Posterior cingulate gyrus (tissue), 11 donors: ENCODE data around the gene ZNF598.

Source experiments
- DNase-seq, 10 donors: peaks; one replicate each; pipeline versions ENCODE4 v3.0.0 to v3.0.0-alpha.2; 2020 to 2021; ENCODE audit warnings: mixed read lengths in 3 of 10
- intact Hi-C: fragments of 100-400 bp; cut with DNase I; formaldehyde crosslinking; loops from one replicate; pipeline ENCODE4 v1.15.1; 2023

ZNF598 gene

GRCh38 chr16:2008631-2009163 is 924 bp downstream of the ZNF598 start:
- intact Hi-C loops: no loop called here
- DNase-seq: peak in 1 of 10 donors; percentile 79

- intact Hi-C loops: no loop called here
- DNase-seq: peak in 1 of 10 donors; percentile 76
Observed at GRCh38 chr16:2008009-2008526, 1.6 kb downstream of the ZNF598 start.

DNA sequence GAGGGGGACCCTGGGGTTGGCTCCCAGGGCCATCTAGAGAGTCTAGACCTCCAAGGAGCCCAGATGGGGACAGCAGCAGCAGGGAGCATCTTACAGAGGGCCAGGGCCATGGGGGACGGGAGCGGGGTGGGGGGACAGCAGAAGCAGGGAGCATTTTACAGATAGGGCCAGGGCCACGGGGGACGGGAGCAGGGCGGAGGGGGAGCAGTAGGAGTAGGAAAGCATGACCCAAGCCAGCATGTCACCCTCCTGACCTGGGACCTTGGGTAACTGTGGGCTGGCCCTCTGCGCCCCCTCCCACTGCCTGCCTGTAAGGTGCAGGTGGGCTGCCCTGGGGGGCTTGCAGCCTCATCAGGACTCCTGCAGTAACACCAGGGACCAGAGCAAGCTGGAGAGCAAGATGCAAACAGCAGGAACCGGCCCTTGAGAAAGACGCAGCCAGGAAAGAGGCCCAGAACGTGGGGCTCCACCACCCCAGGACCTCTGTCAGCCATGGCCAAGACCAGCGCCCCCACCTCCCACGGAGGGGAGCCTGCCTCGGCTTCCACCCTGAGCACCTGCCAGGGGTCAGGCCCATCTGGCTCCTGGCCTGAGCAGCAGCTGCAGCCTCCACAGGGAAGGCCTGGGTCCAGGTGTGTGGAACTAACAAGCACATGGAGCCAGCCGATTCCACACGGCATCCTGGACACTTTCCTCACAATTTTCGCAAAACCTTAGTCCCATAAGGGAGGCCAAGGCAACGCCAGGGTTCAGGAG is 2.4 kb downstream of the ZNF598 start:
- intact Hi-C loops: no loop called here
- DNase-seq: peak in 1 of 10 donors; percentile 75

GRCh38 chr16:2006317-2006716 is 3.3 kb downstream of the ZNF598 start:
- DNase-seq: peak in 1 of 10 donors; percentile 81
- intact Hi-C loops: no loop called here

- peak in 5 of 10 donors; percentile 33 to 89 (median 74) for DNase-seq
- intact Hi-C loops: no loop called here
Observed at GRCh38 chr16:2005646-2006045, 4.0 kb downstream of the ZNF598 start.

GRCh38 chr16:2004795-2005517 is 4.7 kb downstream of the ZNF598 start:
- DNase-seq: peak in 1 of 10 donors; percentile 88
- intact Hi-C loops: no loop called here

DNA sequence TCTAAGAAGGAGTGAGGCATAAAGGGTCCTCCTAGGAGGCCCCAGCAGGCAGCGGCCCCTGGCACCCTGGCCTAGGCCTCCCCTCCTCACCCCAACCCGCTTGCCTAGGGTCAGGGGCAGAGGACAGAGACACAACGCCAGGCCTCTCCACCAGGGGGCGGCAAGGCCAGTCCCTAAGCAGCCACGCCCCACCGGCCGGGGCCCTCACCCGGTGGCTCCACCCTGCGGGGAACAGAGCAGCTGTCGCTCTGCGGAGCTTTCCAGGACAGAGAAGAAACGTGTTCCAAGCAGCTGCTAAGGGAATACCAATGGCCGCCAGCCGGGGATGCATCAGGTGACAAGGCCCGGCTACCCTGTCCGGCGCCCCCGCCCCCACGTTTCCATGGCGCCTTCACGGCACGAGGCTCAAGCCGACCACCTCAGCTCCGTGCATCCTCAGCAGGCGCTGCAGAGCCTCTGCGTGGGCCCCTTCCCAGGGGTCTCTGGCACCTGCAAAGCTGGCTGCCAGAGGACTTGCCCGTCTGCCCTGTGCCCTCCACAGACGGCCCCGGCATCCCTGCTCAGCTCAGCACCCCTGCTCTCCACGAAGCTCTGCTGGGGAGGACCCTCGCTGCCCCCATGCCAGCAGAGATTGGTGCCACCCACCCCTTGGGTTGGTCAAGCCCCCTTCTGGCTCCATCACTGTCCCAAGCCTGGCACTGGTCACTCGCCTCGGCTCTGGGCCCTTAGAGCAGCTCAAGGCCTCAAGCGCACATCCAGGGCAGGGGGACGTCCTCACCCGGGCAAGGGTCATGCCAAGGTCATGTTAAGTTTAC is 5.6 kb downstream of the ZNF598 start:
- intact Hi-C loops: no loop called here

DNA sequence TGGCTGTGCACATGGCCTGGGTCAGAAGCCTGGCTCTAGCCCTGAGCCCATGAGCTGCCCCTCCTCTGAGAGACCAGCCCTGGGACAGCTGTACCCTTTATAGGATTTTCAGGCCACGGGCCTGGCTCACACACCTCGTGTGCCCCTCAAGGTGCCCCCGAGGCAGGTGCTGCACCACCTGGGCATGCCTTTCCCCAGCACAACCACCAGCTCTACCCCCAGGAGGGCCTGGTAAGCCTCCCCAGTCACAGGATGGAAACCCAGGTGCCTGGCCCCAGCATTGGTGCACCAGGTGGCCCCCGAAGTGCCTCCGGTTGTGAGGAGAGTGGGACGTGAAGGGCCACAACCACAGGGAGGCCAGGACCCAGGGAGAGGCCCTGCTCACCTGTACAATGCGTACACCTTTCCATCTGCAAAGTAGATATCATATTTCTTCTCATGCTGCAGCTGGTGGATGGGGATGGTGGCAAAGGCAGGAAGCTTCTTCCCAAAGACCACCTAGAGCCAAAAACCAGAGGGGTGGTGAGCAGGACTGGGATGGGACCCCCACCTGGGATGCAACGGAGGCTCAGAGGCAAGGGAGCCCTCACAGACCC is 6.3 kb downstream of the ZNF598 start:
- peak in 1 of 10 donors; percentile 63 for DNase-seq
- intact Hi-C loops: no loop called here

More for the DNA sequence above, 5.6 kb downstream of the ZNF598 start:
- DNase-seq: peak; percentile 48 to 98 (median 80)

GRCh38 chr16:2002406-2003230 is 7.0 kb downstream of the ZNF598 start:
- intact Hi-C loops: no loop called here
- DNase-seq: peak in 1 of 10 donors; percentile 74

- intact Hi-C loops: no loop called here
- peak in 1 of 10 donors; percentile 77 for DNase-seq
Observed at GRCh38 chr16:2001456-2002355, 7.9 kb downstream of the ZNF598 start.

GRCh38 chr16:2001035-2001434 is 8.6 kb downstream of the ZNF598 start:
- DNase-seq: no peak
- intact Hi-C loops: no loop called here

DNA sequence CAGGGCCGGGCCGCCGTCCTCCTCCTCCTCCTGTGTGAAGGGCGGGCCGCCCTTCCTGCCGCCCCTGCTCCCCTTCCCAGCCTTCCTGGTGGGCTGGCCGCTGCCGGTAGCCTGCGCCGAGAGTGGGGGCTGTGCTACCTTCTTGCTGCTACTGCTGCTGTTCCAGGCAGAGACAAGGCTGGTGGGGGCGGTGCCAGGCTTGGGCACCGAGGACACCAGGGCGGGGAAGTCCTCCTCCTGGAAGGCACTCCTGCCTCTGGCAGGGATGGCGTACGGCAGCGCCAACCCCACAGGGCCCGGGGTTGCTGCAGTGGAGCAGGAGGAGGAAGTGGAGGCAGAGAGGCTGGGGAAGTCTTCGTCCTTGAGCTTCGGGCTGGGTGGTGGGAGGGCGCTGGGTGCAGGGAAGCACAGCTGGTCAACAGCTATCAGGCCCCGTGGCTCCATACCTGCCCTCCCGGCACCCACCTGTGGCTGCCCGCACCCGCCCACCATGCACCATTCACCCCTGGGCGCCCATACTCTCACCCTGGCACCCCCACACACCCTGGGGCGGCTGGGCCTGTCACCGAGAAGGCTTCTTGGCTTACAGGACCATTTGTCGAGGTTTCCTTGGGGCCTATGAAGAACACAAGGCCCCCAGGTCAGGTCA is 9.6 kb downstream of the ZNF598 start:
- intact Hi-C loops: no loop called here
- DNase-seq: peak in 7 of 10 donors; percentile 32 to 92 (median 59)

- intact Hi-C loops: no loop called here
- DNase-seq: peak in 1 of 10 donors; percentile 78
Observed at GRCh38 chr16:1998852-1999801, 10.5 kb downstream of the ZNF598 start.

GRCh38 chr16:1998360-1998835 is 11.2 kb downstream of the ZNF598 start:
- peak in 1 of 10 donors; percentile 70 for DNase-seq

GRCh38 chr16:1997494-1998359 is 11.9 kb downstream of the ZNF598 start:
- peak in 1 of 10 donors; percentile 73 for DNase-seq
- intact Hi-C loops: no loop called here

More at GRCh38 chr16:1998360-1998835, 11.2 kb downstream of the ZNF598 start:
- intact Hi-C loops: no loop called here
